Heart left ventricle (tissue), 16 donors: ENCODE data around the gene C10orf62. TPM values are rescaled to one million over a fixed set of nuclear protein-coding genes. Genes with fewer than 3 reads are reported as not detected.

Source experiments
- ATAC-seq, 4 donors: fragments of 200-7000 bp; cut with Tn5 transposase; one replicate each; pipeline ENCODE4 v1.9.1; 2020 to 2022; ENCODE audit warnings: moderate library complexity in 4 of 4, mild to moderate bottlenecking in 3 of 4, moderate number of reproducible peaks in 1 of 4
- DNase-seq, 5 donors: peaks; one replicate each; pipeline ENCODE4 v3.0.0-alpha.2; 2020
- H3K27ac ChIP-seq, 12 donors: fragments of 200-600 bp; sonication (generic) in 4 of 12; one replicate each; pipeline versions ENCODE4 v1.5.0 to v1.8.0; 2016 to 2022; ENCODE audit warnings: mild to moderate bottlenecking in 2 of 12
- H3K27me3 ChIP-seq, 9 donors: fragments of 200-600 bp; sonication (generic) in 2 of 9; one replicate each; pipeline versions ENCODE4 v1.5.1 to v1.8.0; 2016 to 2022; ENCODE audit warnings: mild to moderate bottlenecking in 3 of 9
- H3K36me3 ChIP-seq, 9 donors: fragments of 200-600 bp; sonication (generic) in 2 of 9; one replicate each; pipeline versions ENCODE4 v1.5.0 to v1.8.0; 2018 to 2022; ENCODE audit warnings: mild to moderate bottlenecking in 2 of 9
- H3K4me1 ChIP-seq, 12 donors: fragments of 200-600 bp; sonication (generic) in 4 of 12; one replicate each; pipeline versions ENCODE4 v1.5.0 to v1.8.0; 2016 to 2022; ENCODE audit warnings: mild to moderate bottlenecking in 3 of 12
- H3K4me3 ChIP-seq, 12 donors: fragments of 200-600 bp; sonication (generic) in 4 of 12; one replicate each; pipeline versions ENCODE4 v1.5.0 to v1.8.0; 2017 to 2022; ENCODE audit warnings: mild to moderate bottlenecking in 9 of 12, moderate library complexity in 4 of 12
- H3K9me3 ChIP-seq, 12 donors: fragments of 200-600 bp; sonication (generic) in 4 of 12; one replicate each; pipeline versions ENCODE4 v1.5.0 to v1.8.0; 2016 to 2022; ENCODE audit warnings: mild to moderate bottlenecking in 1 of 12
- CTCF ChIP-seq, 12 donors: fragments of 200-600 bp; sonication (generic) in 4 of 12; IDR thresholded peaks; one replicate each; pipeline versions ENCODE4 v1.5.0 to v1.8.0; 2018 to 2022; ENCODE audit warnings: antibody characterized with exemption in 12 of 12, mild to moderate bottlenecking in 5 of 12
- POLR2A ChIP-seq, 2 donors: fragments of 450-650 bp; IDR thresholded peaks; one replicate each; pipeline ENCODE4 v1.6.1; 2017; ENCODE audit warnings: antibody characterized with exemption in 2 of 2, mild to moderate bottlenecking in 2 of 2, moderate library complexity in 2 of 2
- WGBS, 4 donors: extraction: QIAGEN DNeasy Blood & Tissue Kit in 2 of 4; methylation state at CpG; one replicate each; pipeline versions ENCODE4 v1.1.5 to v1.1.7; 2013 to 2018; 5-methylcytosine and 5-hydroxymethylcytosine counted together
- intact Hi-C, 10 donors: fragments of 100-400 bp; cut with DNase I; formaldehyde crosslinking; loops; one replicate each; pipeline versions ENCODE4 v1.11.1 to v1.14.2; 2022
- polyA plus RNA-seq, 2 donors: library from polyadenylated mRNA; stranded (reverse); fragments of 200-250 nt; gene quantifications; one replicate each; pipeline ENCODE4 v1.2.3, GENCODE V29; 2013
- total RNA-seq, 9 donors: library from RNA; depleted of rRNA in 2 of 9; stranded (reverse); fragments of >200 nt in 2 of 9; fragmentation: NEBNext Ultra II Directional in 3 of 9; extraction: Animal tissue kit (Norgen Biotek cat#: 25700) in 3 of 9; gene quantifications; one replicate each; pipeline versions ENCODE4 v1.1.0 to v1.2.4, GENCODE V29; 2016 to 2023
- donor health status: ischemic (EF 13 %, LVEDD 7.1; RV severe dilation, severe dysfunction).
- donor health status: healthy with polysubstance abuse.
- donor health status: DM: no; HTN: yes; CAD: no.
- donor health status: DM: no; HTN: no; CAD: no.
- donor health status: ischemic (EF 25% LVEDD 6.9; RV normal size, moderate dysfunction).
- donor health status: ischemic (EF 25% LVEDD 5.7; RV mildly dilated, moderate dysfunction).
- donor health status: healthy.
- donor health status: DM: yes; HTN: yes; CAD: no.
- donor health status: ischemic (EF 35%, LVEDD 5.7; RV mildly dilated, moderate dysfunction).
- donor health status: nonischemic (EF 11% LVEDD 7.7; RV severe dilation, severe dysfunction).
- donor health status: DM: yes; HTN: yes; CAD: no.
- donor health status: PGD.
- donor health status: ischemic (EF 29% LVEDD 5.4; RV normal size, mild dysfunction).
- donor health status: nonischemic (EF 23%, LVEDD 6.1; RV moderate dilation, normal function).

C10orf62 gene
- total and polyA plus RNA-seq, 11 donors, result 0.24 to 2.1 (median 0.65) TPM

- Histone ChIP-seq H3K9me3 (no peaks in the 10 kb centered on the region), H3K27me3 (no peaks in the 10 kb centered on the region), H3K36me3 (no peaks in the 10 kb centered on the region), H3K4me3 (no peak overlapping the region), H3K27ac (peak overlapping the region; percentile 49 to 91 (median 80)), H3K4me1 (peaks cover 0 to 41% (median 7%) of the 10 kb centered on the region in 12 donors)
- DNase-seq (peak; percentile 60 to 90 (median 74)), ATAC-seq (peak; percentile 83 to 87 (median 86))
- intact Hi-C loops, result loop anchor here in 1 of 10 donors (1.0 kb wide), 1 partner anchor 35 kb away; no protein-coding TSS in a partner anchor
- TF ChIP-seq CTCF (IDR thresholded peaks at IDR 0.05) (no peak), POLR2A (IDR thresholded peaks at IDR 0.05) (peak in 1 of 2 donors; percentile 13)
- WGBS, 4 donors, result 32 to 39% (median 37%) methylated on average over 6 to 13 of the region's 13 CpGs
Observed at GRCh38 chr10:97608991-97609561, 19.6 kb downstream of the C10orf62 start.

GRCh38 chr10:97611473-97611872, 22.0 kb downstream of the C10orf62 start:
- DNase-seq (no peak), ATAC-seq (no peak)
- no peaks in the 10 kb centered on the region for H3K9me3 ChIP-seq
- peaks cover 0 to 9% (median 0%) of the 10 kb centered on the region in 9 donors for H3K36me3 ChIP-seq
- TF ChIP-seq POLR2A (IDR thresholded peaks at IDR 0.05), result no peak
- no peak for TF ChIP-seq CTCF (IDR thresholded peaks at IDR 0.05)
- intact Hi-C loops, result loop anchor here (2.0 to 10.0 kb wide), 6 partner anchors 39 to 207 kb away; partner anchors contain the start of genes ANKRD2 (in 4 of the 10) and RRP12 (in 2 of the 10)
- 74 to 89% (median 87%) methylated on average over 6 to 12 of the region's 12 CpGs for WGBS, 4 donors
- peak overlapping the region in 9 of 12 donors; percentile 11 to 91 (median 80) for H3K27ac ChIP-seq
- peaks cover 0 to 41% (median 7%) of the 10 kb centered on the region in 12 donors for H3K4me1 ChIP-seq
- no peaks in the 10 kb centered on the region for H3K27me3 ChIP-seq
- H3K4me3 ChIP-seq, result no peak overlapping the region

GRCh38 chr10:97612386-97612785, 22.9 kb downstream of the C10orf62 start:
- ATAC-seq, result peak; percentile 54 to 72 (median 64)
- no peak for DNase-seq
- Histone ChIP-seq H3K27ac (peak overlapping the region in 10 of 12 donors; percentile 8 to 91 (median 79)), H3K9me3 (no peaks in the 10 kb centered on the region), H3K4me1 (peaks cover 0 to 41% (median 7%) of the 10 kb centered on the region in 12 donors), H3K36me3 (peaks cover 0 to 17% (median 0%) of the 10 kb centered on the region in 9 donors), H3K4me3 (no peak overlapping the region), H3K27me3 (no peaks in the 10 kb centered on the region)
- whole genome bisulfite sequencing, 4 donors, result 9 to 19% (median 15%) methylated on average over 2 of the region's 2 CpGs
- no peak for TF ChIP-seq POLR2A (IDR thresholded peaks at IDR 0.05)
- peak; percentile 31 to 67 (median 55) for TF ChIP-seq CTCF (IDR thresholded peaks at IDR 0.05)
- intact Hi-C loops, result loop anchor here (1.0 to 10.0 kb wide), 9 partner anchors 40 to 208 kb away; partner anchors contain the start of genes ANKRD2 (in 8 of the 10) and RRP12 (in 2 of the 10)

- Histone ChIP-seq H3K27ac (no peak overlapping the region), H3K4me1 (no peaks in the 10 kb centered on the region), H3K36me3 (peaks cover 0 to 19% (median 0%) of the 10 kb centered on the region in 9 donors), H3K4me3 (no peak overlapping the region), H3K9me3 (no peaks in the 10 kb centered on the region), H3K27me3 (no peaks in the 10 kb centered on the region)
- 83 to 91% (median 89%) methylated on average over 4 of the region's 4 CpGs for WGBS, 4 donors
- DNase-seq (no peak), ATAC-seq (no peak)
- TF ChIP-seq CTCF (IDR thresholded peaks at IDR 0.05) (no peak), POLR2A (IDR thresholded peaks at IDR 0.05) (no peak)
- intact Hi-C loops, result loop anchor here in 2 of 10 donors (10.0 kb wide), 1 partner anchor 213 kb away; the partner anchor contains the start of gene RRP12 (in 2 of the 2)
Observed at GRCh38 chr10:97618285-97618684, 28.8 kb downstream of the C10orf62 start.
